Gastroesophageal sphincter (tissue), 3 donors: Measurements from ENCODE around the gene NCF4.

Experiments used
- EP300 ChIP-seq: sonication (generic); formaldehyde crosslinking; IDR thresholded peaks from one replicate; pipeline ENCODE4 v1.6.1; 2017; ENCODE audit warnings: antibody characterized with exemption, mild to moderate bottlenecking
- POLR2A ChIP-seq, 2 donors: fragments of 450-650 bp; IDR thresholded peaks; one replicate each; pipeline ENCODE4 v1.6.1; 2017; ENCODE audit warnings: antibody characterized with exemption in 2 of 2, mild to moderate bottlenecking in 2 of 2, moderate library complexity in 1 of 2
- POLR2AphosphoS5 ChIP-seq: sonication (generic); formaldehyde crosslinking; IDR thresholded peaks from one replicate; pipeline ENCODE4 v1.6.1; 2017; ENCODE audit warnings: antibody characterized with exemption
- TF ChIP-seq, protein P1 (sequence below), 4 experiments: fragments of 200-600 bp in 2 of 4; fragments of 450-650 bp in 2 of 4; sonication (generic) in 1 of 4; IDR thresholded peaks; one replicate each; pipeline ENCODE4 v1.5.1; 2017 to 2019; ENCODE audit warnings: antibody characterized with exemption in 4 of 4, mild to moderate bottlenecking in 2 of 4, moderate library complexity in 2 of 4

DNA sequence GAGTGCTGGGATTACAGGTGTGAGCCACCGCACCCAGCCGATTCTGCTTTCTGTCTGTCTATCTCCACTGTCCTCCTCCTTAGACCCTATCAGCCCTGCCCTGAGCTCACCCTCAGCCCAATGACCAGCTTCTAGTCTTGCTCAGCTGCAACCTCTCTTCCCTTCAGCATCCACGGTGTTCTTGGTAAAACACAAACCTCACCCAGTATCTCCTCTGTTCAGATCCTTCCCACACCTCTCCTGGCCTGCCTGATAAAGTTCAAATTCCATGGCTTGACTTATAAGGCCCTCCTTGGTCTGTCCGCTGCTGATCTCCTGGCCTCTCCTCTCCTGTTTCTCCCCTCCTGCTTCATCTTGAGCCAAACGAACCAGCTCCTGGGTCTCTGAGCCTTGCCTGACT, 14.5 kb upstream of the NCF4 start:
- TF ChIP-seq POLR2AphosphoS5, result no peak
- TF ChIP-seq, protein P1, sequence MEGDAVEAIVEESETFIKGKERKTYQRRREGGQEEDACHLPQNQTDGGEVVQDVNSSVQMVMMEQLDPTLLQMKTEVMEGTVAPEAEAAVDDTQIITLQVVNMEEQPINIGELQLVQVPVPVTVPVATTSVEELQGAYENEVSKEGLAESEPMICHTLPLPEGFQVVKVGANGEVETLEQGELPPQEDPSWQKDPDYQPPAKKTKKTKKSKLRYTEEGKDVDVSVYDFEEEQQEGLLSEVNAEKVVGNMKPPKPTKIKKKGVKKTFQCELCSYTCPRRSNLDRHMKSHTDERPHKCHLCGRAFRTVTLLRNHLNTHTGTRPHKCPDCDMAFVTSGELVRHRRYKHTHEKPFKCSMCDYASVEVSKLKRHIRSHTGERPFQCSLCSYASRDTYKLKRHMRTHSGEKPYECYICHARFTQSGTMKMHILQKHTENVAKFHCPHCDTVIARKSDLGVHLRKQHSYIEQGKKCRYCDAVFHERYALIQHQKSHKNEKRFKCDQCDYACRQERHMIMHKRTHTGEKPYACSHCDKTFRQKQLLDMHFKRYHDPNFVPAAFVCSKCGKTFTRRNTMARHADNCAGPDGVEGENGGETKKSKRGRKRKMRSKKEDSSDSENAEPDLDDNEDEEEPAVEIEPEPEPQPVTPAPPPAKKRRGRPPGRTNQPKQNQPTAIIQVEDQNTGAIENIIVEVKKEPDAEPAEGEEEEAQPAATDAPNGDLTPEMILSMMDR (IDR thresholded peaks at IDR 0.05), result no peak
- TF ChIP-seq POLR2A (IDR thresholded peaks at IDR 0.05), result no peak
- no peak for TF ChIP-seq EP300
